ENCODE measurements around the gene VWC2L.

Gene VWC2L

DNA sequence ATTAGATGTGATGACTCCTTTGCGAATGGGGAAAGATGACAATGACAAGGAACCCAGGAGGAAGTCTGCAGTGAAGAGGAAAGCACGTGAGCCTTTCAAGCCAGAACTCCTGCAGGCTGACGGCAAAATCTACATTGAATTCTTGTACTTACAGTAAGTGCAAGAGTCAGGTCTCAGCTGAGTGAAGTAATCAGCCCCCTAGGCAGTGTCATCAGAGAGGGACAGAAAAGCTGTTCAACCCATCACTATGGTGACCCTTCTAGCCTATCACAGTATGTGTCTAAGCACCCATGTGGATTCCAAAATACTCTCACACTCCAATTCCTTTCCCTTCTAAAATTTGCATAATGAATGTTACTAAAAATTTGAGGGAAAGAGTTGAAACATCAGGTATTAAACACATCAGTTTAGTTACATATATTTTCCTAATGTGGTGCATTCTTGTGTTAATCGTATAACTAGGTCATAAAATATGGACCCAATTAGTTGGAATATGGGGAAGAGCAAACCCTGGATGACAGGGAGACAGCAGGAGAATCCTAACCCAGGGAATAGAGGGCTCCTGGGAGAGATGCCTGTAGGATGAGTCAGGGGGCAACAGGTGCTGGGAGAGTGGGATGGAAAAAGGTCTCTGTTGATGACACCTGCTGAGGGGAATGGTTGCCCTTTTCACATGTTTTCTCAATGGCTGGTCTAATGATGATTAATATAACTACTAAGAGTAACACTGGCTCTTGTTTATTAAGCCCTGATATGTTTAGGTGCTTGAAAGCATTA is 39.5 kb downstream of the VWC2L start:
- Histone ChIP-seq H3K79me2 (ENCODE audit: low read length) (no peaks in the 10 kb centered on the region), H3F3A (ENCODE audit: insufficient read depth, low read length) (no peaks in the 10 kb centered on the region), H3K27me3 (replicated peaks; ENCODE audit: insufficient read depth, low read length) (no peaks in the 10 kb centered on the region), H3K27ac (ENCODE audit: low read length) (no peak overlapping the region), H3K9ac (ENCODE audit: low read length) (no peak overlapping the region), H3K4me2 (ENCODE audit: low read depth, low read length) (no peak overlapping the region), H3K36me3 (replicated peaks; ENCODE audit: insufficient read depth, low read length) (no peaks in the 10 kb centered on the region), H3K9me3 (replicated peaks; ENCODE audit: insufficient read depth, low read length) (no peaks in the 10 kb centered on the region), H3K4me3 (ENCODE audit: low read length) (no peak overlapping the region), H3K4me1 (ENCODE audit: low read length) (no peaks in the 10 kb centered on the region), H3K9me2 (replicated peaks; ENCODE audit: insufficient read depth, low read length) (no peaks in the 10 kb centered on the region), H4K20me1 (ENCODE audit: insufficient read depth, low read length) (no peaks in the 10 kb centered on the region), H2AFZ (ENCODE audit: low read length) (no peak overlapping the region)
- TF ChIP-seq EZH2phosphoT487 (IDR thresholded peaks at IDR 0.05; ENCODE audit: low read length) = no peak
- TF ChIP-seq, protein P1, sequence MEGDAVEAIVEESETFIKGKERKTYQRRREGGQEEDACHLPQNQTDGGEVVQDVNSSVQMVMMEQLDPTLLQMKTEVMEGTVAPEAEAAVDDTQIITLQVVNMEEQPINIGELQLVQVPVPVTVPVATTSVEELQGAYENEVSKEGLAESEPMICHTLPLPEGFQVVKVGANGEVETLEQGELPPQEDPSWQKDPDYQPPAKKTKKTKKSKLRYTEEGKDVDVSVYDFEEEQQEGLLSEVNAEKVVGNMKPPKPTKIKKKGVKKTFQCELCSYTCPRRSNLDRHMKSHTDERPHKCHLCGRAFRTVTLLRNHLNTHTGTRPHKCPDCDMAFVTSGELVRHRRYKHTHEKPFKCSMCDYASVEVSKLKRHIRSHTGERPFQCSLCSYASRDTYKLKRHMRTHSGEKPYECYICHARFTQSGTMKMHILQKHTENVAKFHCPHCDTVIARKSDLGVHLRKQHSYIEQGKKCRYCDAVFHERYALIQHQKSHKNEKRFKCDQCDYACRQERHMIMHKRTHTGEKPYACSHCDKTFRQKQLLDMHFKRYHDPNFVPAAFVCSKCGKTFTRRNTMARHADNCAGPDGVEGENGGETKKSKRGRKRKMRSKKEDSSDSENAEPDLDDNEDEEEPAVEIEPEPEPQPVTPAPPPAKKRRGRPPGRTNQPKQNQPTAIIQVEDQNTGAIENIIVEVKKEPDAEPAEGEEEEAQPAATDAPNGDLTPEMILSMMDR (IDR thresholded peaks at IDR 0.05; ENCODE audit: low read length) = no peak
- no peak for TF ChIP-seq EZH2 (optimal IDR thresholded peaks at IDR 0.05; ENCODE audit: low read depth, low read length)
- no peak for DNase-seq

DNA sequence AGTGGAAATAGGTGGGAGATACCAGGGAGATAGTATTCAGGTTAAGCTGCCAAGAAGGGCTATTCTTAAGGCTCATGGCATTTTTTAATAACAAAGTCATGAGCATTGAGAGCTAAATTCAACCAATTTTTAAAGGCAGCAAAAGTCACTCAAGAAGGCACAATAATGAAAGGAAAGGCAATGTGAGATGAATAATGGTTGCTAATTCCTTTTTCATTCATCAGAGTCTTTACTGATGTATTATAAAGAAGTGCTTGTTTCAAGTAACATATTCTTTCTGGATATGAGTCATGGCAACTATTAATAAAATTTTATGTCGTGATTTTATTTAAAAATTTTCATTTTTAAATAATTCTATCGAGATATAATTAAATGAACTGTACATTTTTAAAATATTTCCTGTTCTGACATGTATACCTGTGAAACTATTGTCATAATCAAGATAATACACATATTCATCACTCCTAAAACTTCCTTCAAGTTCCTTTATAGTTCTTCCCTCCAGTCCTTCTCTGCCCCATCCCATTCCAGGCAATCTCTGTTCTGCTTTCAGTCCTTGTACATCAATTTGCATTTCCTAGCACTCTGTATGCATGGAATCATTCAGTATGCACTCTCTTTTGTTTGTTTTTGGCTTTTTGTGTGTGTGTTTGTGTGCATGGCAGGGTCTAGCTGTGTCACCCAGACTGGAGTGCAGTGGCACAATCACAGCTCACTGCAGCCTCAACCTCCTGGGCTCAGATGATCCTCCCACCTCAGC is 40.8 kb downstream of the VWC2L start:
- Histone ChIP-seq H4K20me1 (ENCODE audit: insufficient read depth, low read length) (no peaks in the 10 kb centered on the region), H3K4me3 (ENCODE audit: low read length) (no peak overlapping the region), H3K4me2 (ENCODE audit: low read depth, low read length) (no peak overlapping the region), H3K9ac (ENCODE audit: low read length) (no peak overlapping the region), H3K9me3 (replicated peaks; ENCODE audit: insufficient read depth, low read length) (no peaks in the 10 kb centered on the region), H2AFZ (ENCODE audit: low read length) (no peak overlapping the region), H3K36me3 (replicated peaks; ENCODE audit: insufficient read depth, low read length) (no peaks in the 10 kb centered on the region), H3K27ac (ENCODE audit: low read length) (no peak overlapping the region), H3F3A (ENCODE audit: insufficient read depth, low read length) (no peaks in the 10 kb centered on the region), H3K27me3 (replicated peaks; ENCODE audit: insufficient read depth, low read length) (no peaks in the 10 kb centered on the region), H3K79me2 (ENCODE audit: low read length) (no peaks in the 10 kb centered on the region), H3K4me1 (ENCODE audit: low read length) (no peaks in the 10 kb centered on the region), H3K9me2 (replicated peaks; ENCODE audit: insufficient read depth, low read length) (no peaks in the 10 kb centered on the region)
- DNase-seq = no peak
- TF ChIP-seq EZH2 (optimal IDR thresholded peaks at IDR 0.05; ENCODE audit: low read depth, low read length) = no peak
- no peak for TF ChIP-seq EZH2phosphoT487 (IDR thresholded peaks at IDR 0.05; ENCODE audit: low read length)
- TF ChIP-seq, protein P1 (IDR thresholded peaks at IDR 0.05; ENCODE audit: low read length) = no peak

DNA sequence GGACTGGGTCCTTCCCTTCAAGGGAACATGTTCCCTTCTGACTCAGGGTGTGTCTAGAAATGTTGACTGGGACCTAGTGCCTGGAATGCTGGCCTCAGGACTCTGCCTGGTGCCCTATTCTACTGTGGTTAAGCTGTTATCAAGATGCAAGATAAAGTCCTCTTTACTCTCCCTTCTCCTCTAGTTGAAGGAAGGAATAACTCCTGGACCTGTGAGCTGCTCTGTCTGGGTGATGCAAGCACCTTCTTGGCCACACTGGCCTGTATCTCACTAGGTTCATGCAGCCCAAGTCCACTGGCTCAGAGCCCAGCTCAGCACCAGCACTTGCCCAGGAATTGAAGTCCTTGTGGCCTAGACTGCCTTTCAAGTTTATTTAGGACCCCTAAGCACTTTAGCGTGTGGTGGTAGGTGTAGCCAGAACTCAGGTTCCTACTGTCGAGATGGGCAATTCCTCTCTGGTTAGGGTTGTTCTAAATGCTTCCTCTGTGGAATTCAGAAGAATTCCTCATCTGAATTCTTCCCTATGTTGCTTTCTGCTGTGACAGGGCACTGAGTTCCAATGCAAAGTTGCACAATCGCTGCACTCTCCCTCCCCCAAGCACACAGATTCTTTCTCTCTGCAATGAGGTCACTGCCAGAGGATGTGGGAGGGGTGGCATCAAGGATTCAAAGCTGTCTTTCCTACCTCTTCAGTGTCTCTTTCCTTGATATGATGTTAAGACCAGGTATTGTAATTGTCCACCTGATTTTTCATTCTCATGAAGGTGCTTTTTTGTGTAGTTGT is 54.7 kb downstream of the VWC2L start:
- no peak overlapping the region for H3K4me2 ChIP-seq (ENCODE audit: low read depth, low read length)
- no peak overlapping the region for H3K4me3 ChIP-seq (ENCODE audit: low read length)
- no peaks in the 10 kb centered on the region for H3K9me2 ChIP-seq (replicated peaks; ENCODE audit: insufficient read depth, low read length)
- no peak overlapping the region for H3K27ac ChIP-seq (ENCODE audit: low read length)
- H3K27me3 ChIP-seq (replicated peaks; ENCODE audit: insufficient read depth, low read length) = no peaks in the 10 kb centered on the region
- H3K36me3 ChIP-seq (replicated peaks; ENCODE audit: insufficient read depth, low read length) = no peaks in the 10 kb centered on the region
- H3K4me1 ChIP-seq (ENCODE audit: low read length) = no peaks in the 10 kb centered on the region
- no peaks in the 10 kb centered on the region for H4K20me1 ChIP-seq (ENCODE audit: insufficient read depth, low read length)
- no peak overlapping the region for H2AFZ ChIP-seq (ENCODE audit: low read length)
- H3K9ac ChIP-seq (ENCODE audit: low read length) = no peak overlapping the region
- no peaks in the 10 kb centered on the region for H3F3A ChIP-seq (ENCODE audit: insufficient read depth, low read length)
- no peaks in the 10 kb centered on the region for H3K9me3 ChIP-seq (replicated peaks; ENCODE audit: insufficient read depth, low read length)
- DNase-seq = no peak
- TF ChIP-seq EZH2phosphoT487 (IDR thresholded peaks at IDR 0.05; ENCODE audit: low read length) (no peak), EZH2 (optimal IDR thresholded peaks at IDR 0.05; ENCODE audit: low read depth, low read length) (no peak)
- H3K79me2 ChIP-seq (ENCODE audit: low read length) = no peaks in the 10 kb centered on the region
